ENCODE results near the gene NAA16.

DNA sequence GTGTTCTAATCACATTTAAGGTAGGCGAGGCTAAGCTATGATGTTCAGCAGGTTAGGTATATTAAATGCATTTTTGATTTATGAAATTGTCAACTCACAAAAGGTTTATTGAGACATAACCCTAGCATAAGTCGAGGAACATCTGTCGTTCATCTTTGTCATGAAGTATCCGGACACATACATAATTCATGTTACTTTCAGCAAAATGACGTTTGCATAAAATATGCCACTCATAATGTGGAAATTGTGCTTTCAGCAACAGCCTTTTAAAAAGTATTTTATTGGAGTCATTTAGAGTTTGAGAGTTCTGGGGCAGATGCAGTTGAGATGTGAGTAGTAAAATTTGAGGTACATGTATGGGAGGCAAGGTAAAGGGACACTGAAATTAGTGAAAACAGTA lies 66.4 kb downstream of the NAA16 start:
- TF ChIP-seq, protein P1, sequence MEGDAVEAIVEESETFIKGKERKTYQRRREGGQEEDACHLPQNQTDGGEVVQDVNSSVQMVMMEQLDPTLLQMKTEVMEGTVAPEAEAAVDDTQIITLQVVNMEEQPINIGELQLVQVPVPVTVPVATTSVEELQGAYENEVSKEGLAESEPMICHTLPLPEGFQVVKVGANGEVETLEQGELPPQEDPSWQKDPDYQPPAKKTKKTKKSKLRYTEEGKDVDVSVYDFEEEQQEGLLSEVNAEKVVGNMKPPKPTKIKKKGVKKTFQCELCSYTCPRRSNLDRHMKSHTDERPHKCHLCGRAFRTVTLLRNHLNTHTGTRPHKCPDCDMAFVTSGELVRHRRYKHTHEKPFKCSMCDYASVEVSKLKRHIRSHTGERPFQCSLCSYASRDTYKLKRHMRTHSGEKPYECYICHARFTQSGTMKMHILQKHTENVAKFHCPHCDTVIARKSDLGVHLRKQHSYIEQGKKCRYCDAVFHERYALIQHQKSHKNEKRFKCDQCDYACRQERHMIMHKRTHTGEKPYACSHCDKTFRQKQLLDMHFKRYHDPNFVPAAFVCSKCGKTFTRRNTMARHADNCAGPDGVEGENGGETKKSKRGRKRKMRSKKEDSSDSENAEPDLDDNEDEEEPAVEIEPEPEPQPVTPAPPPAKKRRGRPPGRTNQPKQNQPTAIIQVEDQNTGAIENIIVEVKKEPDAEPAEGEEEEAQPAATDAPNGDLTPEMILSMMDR (conservative IDR thresholded peaks at IDR 0.05; ENCODE audit: low read length): no peak
- no peak for TF ChIP-seq EZH2phosphoT487 (IDR thresholded peaks at IDR 0.05; ENCODE audit: borderline replicate concordance)

Data from Loucy (cell line).